ENCODE results near the gene TXNL4A. TPM values are rescaled to one million over a fixed set of nuclear protein-coding genes. Genes with fewer than 3 reads are reported as not detected.

TXNL4A gene
- total RNA-seq, 1 experiment from 2014 or later = 178 TPM

DNA sequence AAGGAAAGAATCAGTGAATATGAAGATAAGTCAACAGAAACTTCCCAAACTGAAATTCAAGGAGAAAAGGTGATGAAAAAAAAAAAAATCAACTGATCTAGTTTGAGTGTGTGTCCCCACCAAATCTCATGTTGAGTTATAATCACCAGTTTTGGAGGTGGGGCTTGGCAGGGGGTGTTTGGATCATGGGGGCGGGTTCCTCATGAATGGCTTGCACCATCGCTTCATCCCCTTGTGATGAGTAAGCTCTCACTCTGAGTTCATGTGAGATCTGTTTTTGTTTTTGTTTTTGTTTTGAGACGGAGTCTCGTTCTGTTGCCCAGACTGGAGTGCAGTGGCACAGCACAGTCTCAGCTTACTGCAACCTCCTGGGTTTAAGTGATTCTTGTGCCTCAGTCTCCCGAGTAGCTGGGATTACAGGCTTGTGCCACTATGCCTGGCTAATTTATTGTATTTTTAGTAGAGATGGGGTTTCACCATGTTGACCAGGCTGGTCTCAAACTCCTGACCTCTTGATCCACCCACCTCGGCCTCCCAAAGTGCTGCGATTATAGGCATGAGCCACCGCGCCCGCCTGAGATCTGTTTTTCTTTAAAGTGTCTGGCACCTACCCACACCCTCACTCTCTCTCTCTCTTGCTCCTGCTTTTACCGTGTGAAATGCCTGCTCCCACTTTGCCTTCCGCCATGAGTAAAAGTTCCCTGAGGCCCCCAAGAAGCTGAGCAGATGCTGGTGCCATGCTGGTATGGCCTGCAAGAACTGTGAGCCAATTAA is 32.9 kb downstream of the TXNL4A start:
- Histone ChIP-seq H3K9me2 (ENCODE audit: insufficient read depth) (no peaks in the 10 kb centered on the region), H4K20me1 (ENCODE audit: insufficient read depth) (no peaks in the 10 kb centered on the region; the same call in 1 of the 2 replicates), H3K9me3 (ENCODE audit: control insufficient read depth in 1 of 2, insufficient read depth in 1 of 2, low read depth in 1 of 2, low read length in 2 of 2) (no peaks in the 10 kb centered on the region), H3K27me3 (ENCODE audit: insufficient read depth, low read length) (no peaks in the 10 kb centered on the region), H3K4me3 (replicated peaks in 1 of 2; ENCODE audit: low read depth in 1 of 2, low read length in 2 of 2) (no peak overlapping the region), H3K9ac (ENCODE audit: low read length) (no peak overlapping the region), H3K4me2 (ENCODE audit: low read length) (no peak overlapping the region), H3K79me2 (ENCODE audit: insufficient read depth, low read length) (peaks cover 6% of the 10 kb centered on the region; the same call in 1 of the 2 replicates), H3K4me1 (ENCODE audit: control insufficient read depth in 1 of 2, insufficient read depth in 2 of 2, low read length in 2 of 2) (peaks cover 2 to 18% of the 10 kb centered on the region in 2 experiments), H3K27ac (ENCODE audit: low read depth, low read length) (no peak overlapping the region), H3K36me3 (ENCODE audit: control insufficient read depth in 1 of 2, insufficient read depth in 2 of 2, low read length in 2 of 2) (no peaks in the 10 kb centered on the region), H2AFZ (ENCODE audit: low read depth, low read length, poor library complexity, severe bottlenecking) (no peak overlapping the region)
- TF ChIP-seq EZH2 (IDR thresholded peaks at IDR 0.05) = no peak
- no peak for TF ChIP-seq EZH2phosphoT487 (IDR thresholded peaks at IDR 0.05; ENCODE audit: borderline replicate concordance)
- TF ChIP-seq ZFX (IDR thresholded peaks at IDR 0.05) = no peak
- TF ChIP-seq POLR2AphosphoS5 (IDR thresholded peaks at IDR 0.05; ENCODE audit: low read depth, low read length) = no peak
- no peak for TF ChIP-seq TCF7L2 (IDR thresholded peaks at IDR 0.05; ENCODE audit: borderline replicate concordance, extremely low read depth, insufficient read depth, insufficient read length)
- TF ChIP-seq, protein P1, sequence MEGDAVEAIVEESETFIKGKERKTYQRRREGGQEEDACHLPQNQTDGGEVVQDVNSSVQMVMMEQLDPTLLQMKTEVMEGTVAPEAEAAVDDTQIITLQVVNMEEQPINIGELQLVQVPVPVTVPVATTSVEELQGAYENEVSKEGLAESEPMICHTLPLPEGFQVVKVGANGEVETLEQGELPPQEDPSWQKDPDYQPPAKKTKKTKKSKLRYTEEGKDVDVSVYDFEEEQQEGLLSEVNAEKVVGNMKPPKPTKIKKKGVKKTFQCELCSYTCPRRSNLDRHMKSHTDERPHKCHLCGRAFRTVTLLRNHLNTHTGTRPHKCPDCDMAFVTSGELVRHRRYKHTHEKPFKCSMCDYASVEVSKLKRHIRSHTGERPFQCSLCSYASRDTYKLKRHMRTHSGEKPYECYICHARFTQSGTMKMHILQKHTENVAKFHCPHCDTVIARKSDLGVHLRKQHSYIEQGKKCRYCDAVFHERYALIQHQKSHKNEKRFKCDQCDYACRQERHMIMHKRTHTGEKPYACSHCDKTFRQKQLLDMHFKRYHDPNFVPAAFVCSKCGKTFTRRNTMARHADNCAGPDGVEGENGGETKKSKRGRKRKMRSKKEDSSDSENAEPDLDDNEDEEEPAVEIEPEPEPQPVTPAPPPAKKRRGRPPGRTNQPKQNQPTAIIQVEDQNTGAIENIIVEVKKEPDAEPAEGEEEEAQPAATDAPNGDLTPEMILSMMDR (IDR thresholded peaks at IDR 0.05 in 2 of 3, conservative IDR thresholded peaks at IDR 0.05 in 1 of 3; ENCODE audit: borderline replicate concordance in 1 of 3, insufficient read depth in 1 of 3, low read depth in 2 of 3, low read length in 2 of 3) = no peak
- TF ChIP-seq CEBPB (IDR thresholded peaks at IDR 0.05; ENCODE audit: low read depth) = no peak
- no peak for TF ChIP-seq ELF1 (IDR thresholded peaks at IDR 0.05; ENCODE audit: borderline replicate concordance, low read depth)
- TF ChIP-seq SP1 (IDR thresholded peaks at IDR 0.05; ENCODE audit: low read depth) = no peak
- TF ChIP-seq, protein P2, sequence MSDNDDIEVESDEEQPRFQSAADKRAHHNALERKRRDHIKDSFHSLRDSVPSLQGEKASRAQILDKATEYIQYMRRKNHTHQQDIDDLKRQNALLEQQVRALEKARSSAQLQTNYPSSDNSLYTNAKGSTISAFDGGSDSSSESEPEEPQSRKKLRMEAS (IDR thresholded peaks at IDR 0.05) = no peak
- no peak for TF ChIP-seq ZNF274 (IDR thresholded peaks at IDR 0.05; ENCODE audit: low read depth, low read length)
- TF ChIP-seq, protein P3, sequence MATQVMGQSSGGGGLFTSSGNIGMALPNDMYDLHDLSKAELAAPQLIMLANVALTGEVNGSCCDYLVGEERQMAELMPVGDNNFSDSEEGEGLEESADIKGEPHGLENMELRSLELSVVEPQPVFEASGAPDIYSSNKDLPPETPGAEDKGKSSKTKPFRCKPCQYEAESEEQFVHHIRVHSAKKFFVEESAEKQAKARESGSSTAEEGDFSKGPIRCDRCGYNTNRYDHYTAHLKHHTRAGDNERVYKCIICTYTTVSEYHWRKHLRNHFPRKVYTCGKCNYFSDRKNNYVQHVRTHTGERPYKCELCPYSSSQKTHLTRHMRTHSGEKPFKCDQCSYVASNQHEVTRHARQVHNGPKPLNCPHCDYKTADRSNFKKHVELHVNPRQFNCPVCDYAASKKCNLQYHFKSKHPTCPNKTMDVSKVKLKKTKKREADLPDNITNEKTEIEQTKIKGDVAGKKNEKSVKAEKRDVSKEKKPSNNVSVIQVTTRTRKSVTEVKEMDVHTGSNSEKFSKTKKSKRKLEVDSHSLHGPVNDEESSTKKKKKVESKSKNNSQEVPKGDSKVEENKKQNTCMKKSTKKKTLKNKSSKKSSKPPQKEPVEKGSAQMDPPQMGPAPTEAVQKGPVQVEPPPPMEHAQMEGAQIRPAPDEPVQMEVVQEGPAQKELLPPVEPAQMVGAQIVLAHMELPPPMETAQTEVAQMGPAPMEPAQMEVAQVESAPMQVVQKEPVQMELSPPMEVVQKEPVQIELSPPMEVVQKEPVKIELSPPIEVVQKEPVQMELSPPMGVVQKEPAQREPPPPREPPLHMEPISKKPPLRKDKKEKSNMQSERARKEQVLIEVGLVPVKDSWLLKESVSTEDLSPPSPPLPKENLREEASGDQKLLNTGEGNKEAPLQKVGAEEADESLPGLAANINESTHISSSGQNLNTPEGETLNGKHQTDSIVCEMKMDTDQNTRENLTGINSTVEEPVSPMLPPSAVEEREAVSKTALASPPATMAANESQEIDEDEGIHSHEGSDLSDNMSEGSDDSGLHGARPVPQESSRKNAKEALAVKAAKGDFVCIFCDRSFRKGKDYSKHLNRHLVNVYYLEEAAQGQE (IDR thresholded peaks at IDR 0.05; ENCODE audit: low read depth) = no peak
- TF ChIP-seq JUND (IDR thresholded peaks at IDR 0.05) = no peak
- TF ChIP-seq FOSL1 (IDR thresholded peaks at IDR 0.05; ENCODE audit: low read depth) = no peak
- ATAC-seq (no peak), DNase-seq (ENCODE audit: low read depth, low spot score) (no peak)
- ChIA-PET POLR2A (no interaction called here), CTCF (no interaction called here), RAD21 (ENCODE audit: low non-redundant PET in 1 of 2, low total read pairs in 2 of 2, uncharacterized antibody in 2 of 2, unreplicated experiment in 2 of 2) (no interaction called here)
- intact Hi-C loops (cut with micrococcal nuclease) = no loop called here
- no TSS peak for BruUV-seq (replicated peaks)
